ENCODE results near the gene IFIT1.

- no peak for TF ChIP-seq CTCF (IDR thresholded peaks at IDR 0.05)
- TF ChIP-seq EP300 (IDR thresholded peaks at IDR 0.05; ENCODE audit: low read depth), result no peak
Observed at GRCh38 chr10:89351780-89352597, 40.4 kb upstream of the IFIT1 start.

Measured in transverse colon (tissue), 3 donors.